HFF-Myc (cell line): ENCODE results near the gene IFT20.

Experiments
- DNase-seq: peaks from one replicate; pipeline ENCODE4 v3.0.0-alpha.2; 2011; ENCODE audit warnings: low read depth; ENCODE audit errors: extremely low read depth
- H3K4me3 ChIP-seq: replicated peaks from 2 replicates; pipeline ENCODE4 v1.5.1; 2011; ENCODE audit warnings: low read depth, mild to moderate bottlenecking, control low read depth, low read length
- TF ChIP-seq, protein P1 (sequence below): IDR thresholded peaks from 2 replicates; pipeline ENCODE4 v1.5.1; 2012; ENCODE audit warnings: mild to moderate bottlenecking, low read depth, low read length, control low read depth; ENCODE audit errors: missing control alignments

The IFT20 gene

DNA sequence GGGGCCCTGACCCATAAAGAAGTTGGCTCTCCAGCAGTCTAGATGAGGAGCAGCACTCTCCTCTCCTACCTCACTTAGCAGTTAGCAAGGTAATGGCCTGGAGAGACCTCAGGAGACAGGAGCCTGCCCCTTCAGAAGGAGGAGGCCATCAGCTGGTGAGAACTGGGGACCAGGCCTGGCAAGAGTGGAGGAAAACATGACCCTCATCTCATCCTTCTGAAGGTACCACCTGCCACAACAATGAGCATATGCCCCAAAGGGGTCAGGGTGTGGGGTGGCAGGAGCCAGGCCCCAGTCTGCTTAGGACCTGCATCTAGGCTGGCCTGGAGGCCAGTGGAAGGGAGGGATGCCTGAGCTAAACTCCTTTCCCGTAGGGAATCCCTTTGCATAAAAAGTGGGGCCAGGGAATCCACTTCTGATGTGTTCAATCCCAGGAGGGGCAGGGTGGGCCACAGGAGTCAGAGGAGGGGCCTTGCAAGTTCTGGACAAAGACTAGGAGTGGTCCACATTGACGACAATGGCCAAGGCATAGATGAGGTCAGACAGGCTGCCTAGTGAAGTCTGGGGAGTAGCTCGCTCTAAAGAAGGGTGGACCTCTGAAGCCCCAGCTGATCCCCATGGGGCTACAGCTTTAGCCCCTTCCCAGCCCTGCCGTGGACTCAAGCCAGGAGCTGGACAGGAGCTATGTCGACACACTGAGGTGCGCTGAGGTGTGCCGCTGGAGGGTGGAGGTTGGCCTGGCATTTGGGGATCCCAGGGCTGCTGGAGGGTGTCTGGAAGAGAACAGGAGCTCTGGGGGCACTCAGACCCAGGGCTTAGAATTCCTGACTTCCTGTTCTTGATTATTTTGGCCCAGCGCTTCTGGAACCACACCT is 28.7 kb upstream of the IFT20 start:
- H3K4me3 ChIP-seq, result no peak overlapping the region
- no peak for DNase-seq
- TF ChIP-seq, protein P1, sequence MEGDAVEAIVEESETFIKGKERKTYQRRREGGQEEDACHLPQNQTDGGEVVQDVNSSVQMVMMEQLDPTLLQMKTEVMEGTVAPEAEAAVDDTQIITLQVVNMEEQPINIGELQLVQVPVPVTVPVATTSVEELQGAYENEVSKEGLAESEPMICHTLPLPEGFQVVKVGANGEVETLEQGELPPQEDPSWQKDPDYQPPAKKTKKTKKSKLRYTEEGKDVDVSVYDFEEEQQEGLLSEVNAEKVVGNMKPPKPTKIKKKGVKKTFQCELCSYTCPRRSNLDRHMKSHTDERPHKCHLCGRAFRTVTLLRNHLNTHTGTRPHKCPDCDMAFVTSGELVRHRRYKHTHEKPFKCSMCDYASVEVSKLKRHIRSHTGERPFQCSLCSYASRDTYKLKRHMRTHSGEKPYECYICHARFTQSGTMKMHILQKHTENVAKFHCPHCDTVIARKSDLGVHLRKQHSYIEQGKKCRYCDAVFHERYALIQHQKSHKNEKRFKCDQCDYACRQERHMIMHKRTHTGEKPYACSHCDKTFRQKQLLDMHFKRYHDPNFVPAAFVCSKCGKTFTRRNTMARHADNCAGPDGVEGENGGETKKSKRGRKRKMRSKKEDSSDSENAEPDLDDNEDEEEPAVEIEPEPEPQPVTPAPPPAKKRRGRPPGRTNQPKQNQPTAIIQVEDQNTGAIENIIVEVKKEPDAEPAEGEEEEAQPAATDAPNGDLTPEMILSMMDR, result no peak

DNA sequence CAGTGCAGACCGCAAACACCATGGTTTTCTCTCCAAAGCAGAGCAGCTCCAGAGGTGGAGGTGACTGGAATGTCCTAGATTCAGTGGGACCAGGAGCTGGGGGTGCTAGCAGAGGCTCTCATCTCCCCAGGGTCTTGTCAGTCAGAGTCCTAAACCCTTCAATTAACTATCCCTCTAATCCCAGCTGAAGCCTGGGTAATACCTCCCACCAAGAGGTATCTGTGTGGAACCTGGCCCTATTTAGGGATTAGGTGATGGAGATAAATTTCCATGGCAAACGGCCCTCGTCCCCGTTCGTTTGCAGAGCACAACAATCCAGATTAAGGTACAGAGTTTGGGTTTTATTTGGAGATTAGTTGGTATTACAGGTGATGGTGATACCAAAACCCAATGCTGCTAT is 27.9 kb upstream of the IFT20 start:
- TF ChIP-seq, protein P1, result no peak
- no peak overlapping the region for H3K4me3 ChIP-seq

DNA sequence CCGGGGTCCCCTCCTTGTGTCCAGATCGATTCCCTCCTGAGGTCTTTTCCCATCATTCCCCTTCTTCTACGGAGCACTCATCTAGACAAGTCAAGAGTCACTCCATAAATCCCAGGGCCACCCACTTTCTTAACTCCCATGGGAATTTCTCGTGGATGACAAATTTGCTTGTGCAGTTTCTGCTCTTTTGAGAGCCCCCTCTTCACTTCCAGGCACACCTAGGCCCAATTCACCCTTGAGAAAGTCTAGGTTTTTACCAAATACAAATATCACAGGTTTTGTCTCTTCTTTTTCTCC is 22.6 kb upstream of the IFT20 start:
- TF ChIP-seq, protein P1, result no peak
- DNase-seq, result no peak

More for the DNA sequence above, 27.9 kb upstream of the IFT20 start:
- no peak for DNase-seq

DNA sequence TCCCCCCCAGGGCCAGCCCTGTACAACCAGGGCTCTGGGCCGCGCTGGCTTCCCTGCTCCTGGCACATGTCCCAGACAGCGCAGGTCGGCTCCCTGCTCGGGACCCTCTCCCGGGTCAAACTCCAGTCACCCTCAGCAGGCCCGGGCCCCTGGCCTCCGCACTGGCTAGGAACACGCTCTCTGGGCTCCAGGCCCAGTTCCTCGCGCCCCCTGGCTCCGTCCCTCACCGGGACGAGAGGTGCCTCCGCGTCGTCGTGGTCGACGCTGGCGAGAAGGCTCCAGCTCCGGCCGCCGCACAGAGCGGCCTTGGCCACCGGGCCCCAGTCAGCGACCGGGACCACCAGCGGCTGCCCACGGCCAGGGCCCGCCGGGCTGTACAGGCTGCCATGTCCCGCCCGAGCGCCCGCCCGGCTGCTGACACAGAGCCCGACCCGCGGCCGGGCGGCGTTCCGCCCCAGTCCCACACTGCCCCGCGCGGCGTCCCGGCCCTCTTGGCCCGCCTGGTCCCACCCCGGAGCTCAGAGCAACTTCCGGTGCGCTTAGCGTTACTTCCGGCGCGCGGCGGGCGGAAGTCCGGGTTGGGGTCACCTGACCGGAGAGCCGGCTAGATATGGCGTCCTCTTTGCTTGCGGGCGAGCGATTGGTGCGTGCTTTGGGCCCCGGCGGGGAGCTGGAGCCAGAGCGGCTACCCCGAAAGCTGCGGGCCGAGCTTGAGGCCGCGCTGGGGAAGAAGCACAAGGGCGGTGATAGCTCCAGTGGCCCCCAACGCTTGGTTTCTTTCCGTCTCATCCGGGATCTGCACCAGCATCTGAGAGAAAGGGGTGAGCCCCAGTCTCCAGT is 22.0 kb upstream of the IFT20 start, which contains the start of gene POLDIP2:
Gene POLDIP2 (minus strand): TSS at position 467 of the 840 bp plus-strand sequence. CDS start 79 bp downstream, at position 388.
- peak; percentile 73 for DNase-seq
- H3K4me3 ChIP-seq, result peak within 1 kb of the TSS; percentile 97
- TF ChIP-seq, protein P1, result no peak

More for the DNA sequence above, 22.6 kb upstream of the IFT20 start:
- H3K4me3 ChIP-seq, result peak overlapping the region; percentile 97

DNA sequence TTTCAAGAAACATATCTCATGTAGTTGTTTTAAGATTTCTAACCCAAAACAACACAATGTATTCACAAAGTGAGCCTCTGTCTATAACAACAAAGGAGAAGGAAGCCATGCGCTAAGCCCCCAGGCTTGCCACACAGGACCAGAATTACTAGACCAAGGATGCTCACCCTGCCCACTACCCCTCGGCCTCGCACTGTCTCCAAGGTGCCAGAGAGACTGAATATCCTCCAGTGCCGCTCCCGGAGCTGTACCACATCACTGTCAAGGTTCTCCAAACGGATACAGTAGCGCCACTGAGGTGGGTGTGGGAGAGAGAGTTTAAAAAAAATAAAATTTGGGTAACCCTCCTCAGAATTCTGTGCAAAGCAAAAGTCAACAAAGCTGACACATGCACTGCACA is 15.0 kb upstream of the IFT20 start:
- TF ChIP-seq, protein P1, result no peak
- DNase-seq, result no peak
- H3K4me3 ChIP-seq, result no peak overlapping the region

DNA sequence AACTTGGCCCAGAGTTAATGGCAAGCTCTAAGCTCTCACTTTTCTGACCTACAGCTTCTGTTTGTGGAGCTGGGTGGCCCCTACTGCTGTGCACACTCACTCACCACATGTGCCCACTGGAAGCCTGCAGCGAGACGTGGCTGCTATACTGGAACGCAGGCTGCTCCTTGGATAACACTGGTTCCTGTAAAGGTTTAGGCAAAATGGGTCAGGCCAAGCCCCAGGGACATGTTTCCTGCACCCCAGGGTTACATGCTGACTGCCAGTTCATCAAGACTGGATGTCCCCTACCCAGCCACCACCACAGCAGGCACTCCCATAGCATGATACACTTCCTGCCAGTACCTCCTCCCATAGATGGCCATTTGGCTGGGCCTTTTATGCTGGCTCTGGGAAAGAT is 13.7 kb upstream of the IFT20 start:
- no peak overlapping the region for H3K4me3 ChIP-seq
- no peak for DNase-seq
- TF ChIP-seq, protein P1, result no peak
